ENCODE measurements around the gene INPP5A.

DNA sequence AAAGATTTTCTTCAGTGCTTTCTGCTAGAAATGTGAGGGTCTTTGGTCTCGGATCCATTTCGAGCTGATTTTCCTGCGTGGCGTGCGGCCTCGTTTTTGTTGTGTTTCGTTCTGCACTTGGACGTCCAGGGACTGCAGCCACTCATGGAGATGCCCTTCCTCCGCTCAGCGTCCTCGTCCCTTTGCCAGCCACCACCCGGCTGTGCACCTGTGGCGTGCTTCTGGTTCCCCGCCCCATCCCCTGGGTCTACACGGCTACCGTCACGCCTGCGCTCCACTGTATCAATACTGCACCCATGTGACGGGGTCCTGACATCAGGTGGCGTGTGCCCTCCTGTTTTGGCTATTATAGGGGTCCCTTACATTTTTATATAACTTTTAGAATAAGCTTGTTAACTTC lies 291.1 kb downstream of the INPP5A start:
- TF ChIP-seq YY1 (IDR thresholded peaks at IDR 0.05; ENCODE audit: insufficient read depth, insufficient read length) (no peak), SUZ12 (IDR thresholded peaks at IDR 0.05; ENCODE audit: extremely low read depth, insufficient read depth, insufficient read length) (no peak)
